Uterus (tissue), 2 donors: ENCODE measurements around the gene DIAPH3.

ENCODE experiments used
- POLR2A ChIP-seq, 2 donors: fragments of 450-650 bp; IDR thresholded peaks; one replicate each; pipeline ENCODE4 v1.6.1; 2016; ENCODE audit warnings: antibody characterized with exemption in 2 of 2, mild to moderate bottlenecking in 1 of 2, moderate library complexity in 1 of 2
- TF ChIP-seq, protein P1 (sequence below), 4 experiments: fragments of 200-600 bp in 2 of 4; fragments of 450-650 bp in 2 of 4; sonication (generic) in 2 of 4; IDR thresholded peaks; one replicate each; pipeline ENCODE4 v1.5.1; 2016 to 2019; ENCODE audit warnings: antibody characterized with exemption in 4 of 4, mild to moderate bottlenecking in 2 of 4, moderate library complexity in 1 of 4

DNA sequence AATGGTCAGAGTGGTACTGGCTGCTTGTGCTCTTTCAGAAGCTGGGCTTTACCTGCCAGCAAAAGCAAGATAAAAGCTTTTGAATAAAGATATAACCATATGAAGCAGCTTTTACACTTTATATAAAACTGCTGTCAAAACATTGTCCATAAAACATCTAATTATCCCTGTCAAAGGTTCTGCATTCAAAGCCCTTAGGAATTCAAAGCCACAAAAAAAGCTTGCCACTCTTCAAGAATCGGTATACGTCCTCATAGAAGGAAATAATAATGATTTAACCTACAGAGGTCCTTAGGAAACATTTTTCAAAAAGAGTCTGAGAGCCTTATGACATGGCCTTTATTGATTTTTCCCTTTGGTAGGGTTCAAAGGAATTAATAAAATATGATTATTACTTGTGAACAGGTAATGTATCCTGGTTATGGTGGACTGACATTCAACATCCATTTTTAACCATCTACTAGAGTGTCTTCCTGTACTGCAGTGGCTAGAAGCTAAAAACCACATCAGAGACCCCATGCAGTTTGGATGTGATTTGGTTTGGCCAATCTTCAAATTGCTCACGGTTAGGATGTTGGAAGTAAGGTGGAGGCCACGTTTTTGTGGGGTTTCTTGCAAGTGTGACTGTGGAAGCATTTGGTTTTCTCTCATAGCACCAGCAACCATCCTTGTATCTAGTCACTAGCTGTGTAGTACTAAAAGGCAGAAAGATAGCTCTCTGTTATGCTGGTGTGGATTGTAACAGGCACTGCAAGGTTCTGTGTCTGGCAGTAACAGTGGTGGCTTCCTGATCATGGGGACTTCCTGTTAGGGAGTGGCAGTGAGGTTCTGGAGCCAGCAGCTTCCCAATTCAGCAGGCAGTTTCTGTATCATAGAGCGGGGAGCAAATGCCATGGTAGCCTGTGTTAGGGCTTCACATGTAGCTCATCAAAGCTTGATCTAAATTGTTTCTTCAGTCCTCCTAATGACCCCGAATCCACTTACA lies 441.5 kb downstream of the DIAPH3 start:
- TF ChIP-seq, protein P1, sequence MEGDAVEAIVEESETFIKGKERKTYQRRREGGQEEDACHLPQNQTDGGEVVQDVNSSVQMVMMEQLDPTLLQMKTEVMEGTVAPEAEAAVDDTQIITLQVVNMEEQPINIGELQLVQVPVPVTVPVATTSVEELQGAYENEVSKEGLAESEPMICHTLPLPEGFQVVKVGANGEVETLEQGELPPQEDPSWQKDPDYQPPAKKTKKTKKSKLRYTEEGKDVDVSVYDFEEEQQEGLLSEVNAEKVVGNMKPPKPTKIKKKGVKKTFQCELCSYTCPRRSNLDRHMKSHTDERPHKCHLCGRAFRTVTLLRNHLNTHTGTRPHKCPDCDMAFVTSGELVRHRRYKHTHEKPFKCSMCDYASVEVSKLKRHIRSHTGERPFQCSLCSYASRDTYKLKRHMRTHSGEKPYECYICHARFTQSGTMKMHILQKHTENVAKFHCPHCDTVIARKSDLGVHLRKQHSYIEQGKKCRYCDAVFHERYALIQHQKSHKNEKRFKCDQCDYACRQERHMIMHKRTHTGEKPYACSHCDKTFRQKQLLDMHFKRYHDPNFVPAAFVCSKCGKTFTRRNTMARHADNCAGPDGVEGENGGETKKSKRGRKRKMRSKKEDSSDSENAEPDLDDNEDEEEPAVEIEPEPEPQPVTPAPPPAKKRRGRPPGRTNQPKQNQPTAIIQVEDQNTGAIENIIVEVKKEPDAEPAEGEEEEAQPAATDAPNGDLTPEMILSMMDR (IDR thresholded peaks at IDR 0.05) = no peak
- TF ChIP-seq POLR2A (IDR thresholded peaks at IDR 0.05) = no peak
